Mesenchymal stem cell (in vitro differentiated cells and primary cell): Measurements from ENCODE around the gene INPP5E.

Source experiments
- DNase-seq: peaks from one replicate; pipeline ENCODE4 v3.0.0-alpha.2; 2013
- H2AFZ ChIP-seq: one replicate; pipeline ENCODE4 v1.6.1; 2013; ENCODE audit warnings: low read depth, mild to moderate bottlenecking, control low read depth, inconsistent platforms, low read length, moderate library complexity
- H2AK5ac ChIP-seq: 2 replicates; pipeline ENCODE4 v1.6.1; 2013; ENCODE audit warnings: low read length, moderate library complexity, mild to moderate bottlenecking, inconsistent platforms; ENCODE audit not compliant: severe bottlenecking
- H2BK120ac ChIP-seq: one replicate; pipeline ENCODE4 v1.6.1; 2013; ENCODE audit warnings: low read depth, mild to moderate bottlenecking, inconsistent platforms, low read length, moderate library complexity
- H2BK12ac ChIP-seq, 2 experiments: one replicate each; pipeline ENCODE4 v1.6.1; 2013; ENCODE audit warnings: inconsistent platforms in 2 of 2, low read length in 2 of 2, mild to moderate bottlenecking in 2 of 2, moderate library complexity in 2 of 2, control low read depth in 1 of 2
- H2BK15ac ChIP-seq: one replicate; pipeline ENCODE4 v1.6.1; 2013; ENCODE audit warnings: mild to moderate bottlenecking, low read depth, inconsistent platforms; ENCODE audit not compliant: poor library complexity, severe bottlenecking
- H2BK5ac ChIP-seq: 2 replicates; pipeline ENCODE4 v1.6.1; 2013; ENCODE audit warnings: low read depth, mild to moderate bottlenecking, low read length, control low read depth, inconsistent platforms; ENCODE audit not compliant: poor library complexity, severe bottlenecking
- H3K14ac ChIP-seq, 2 experiments: one replicate each; pipeline ENCODE4 v1.6.1; 2013; ENCODE audit warnings: inconsistent platforms in 2 of 2, low read length in 2 of 2, control low read depth in 1 of 2, mild to moderate bottlenecking in 1 of 2, moderate library complexity in 1 of 2
- H3K18ac ChIP-seq, 2 experiments: one replicate each; pipeline ENCODE4 v1.6.1; 2013; ENCODE audit warnings: inconsistent platforms in 2 of 2, low read length in 2 of 2, control low read depth in 1 of 2, low read depth in 1 of 2, mild to moderate bottlenecking in 1 of 2
- H3K23ac ChIP-seq, 2 experiments: one replicate each; pipeline ENCODE4 v1.6.1; 2013; ENCODE audit warnings: inconsistent platforms in 2 of 2, low read length in 2 of 2, mild to moderate bottlenecking in 2 of 2, moderate library complexity in 2 of 2, control low read depth in 1 of 2
- H3K27ac ChIP-seq: 2 replicates; pipeline ENCODE4 v1.5.1; 2013; ENCODE audit warnings: mild to moderate bottlenecking, moderate library complexity, low read length, control low read depth, inconsistent platforms; ENCODE audit not compliant: poor library complexity, severe bottlenecking
- H3K27me3 ChIP-seq, 2 experiments: 2 replicates each; pipeline versions ENCODE4 v1.6.1 to v1.7.0; 2013; ENCODE audit warnings: low read length in 2 of 2, mild to moderate bottlenecking in 2 of 2, moderate library complexity in 2 of 2, control low read depth in 1 of 2, inconsistent platforms in 1 of 2; ENCODE audit not compliant: control insufficient read depth in 1 of 2, insufficient read depth in 1 of 2
- H3K36me3 ChIP-seq, 2 experiments: 2 replicates each; pipeline versions ENCODE4 v1.6.1 to v1.7.0; 2013; ENCODE audit warnings: low read length in 2 of 2, control low read depth in 1 of 2, inconsistent platforms in 1 of 2, low read depth in 1 of 2, mild to moderate bottlenecking in 1 of 2; ENCODE audit not compliant: insufficient read depth in 2 of 2, control insufficient read depth in 1 of 2
- H3K4ac ChIP-seq, 2 experiments: one replicate each; pipeline ENCODE4 v1.6.1; 2013; ENCODE audit warnings: inconsistent platforms in 2 of 2, low read length in 2 of 2, mild to moderate bottlenecking in 2 of 2, moderate library complexity in 2 of 2, control low read depth in 1 of 2, low read depth in 1 of 2
- H3K4me1 ChIP-seq: 2 replicates; pipeline ENCODE4 v1.6.1; 2013; ENCODE audit warnings: low read depth, low read length, control low read depth; ENCODE audit not compliant: control insufficient read depth, insufficient read depth
- H3K4me2 ChIP-seq: 2 replicates; pipeline ENCODE4 v1.6.1; 2013; ENCODE audit warnings: low read length, mild to moderate bottlenecking, inconsistent platforms; ENCODE audit not compliant: poor library complexity, severe bottlenecking
- H3K4me3 ChIP-seq, 2 experiments: 2 replicates each; pipeline versions ENCODE4 v1.5.1 to v1.7.0; 2013; ENCODE audit warnings: low read length in 2 of 2, mild to moderate bottlenecking in 2 of 2, control low read depth in 1 of 2, low read depth in 1 of 2; ENCODE audit not compliant: insufficient read depth in 1 of 2
- H3K79me1 ChIP-seq: replicated peaks from 2 replicates; pipeline ENCODE4 v1.6.1; 2013; ENCODE audit warnings: mild to moderate bottlenecking, control low read depth, low read length, inconsistent platforms; ENCODE audit not compliant: poor library complexity, severe bottlenecking
- H3K9ac ChIP-seq: 2 replicates; pipeline ENCODE4 v1.7.0; 2013; ENCODE audit warnings: mild to moderate bottlenecking, low read length, moderate library complexity
- H3K9me3 ChIP-seq: 2 replicates; pipeline ENCODE4 v1.7.0; 2013; ENCODE audit warnings: mild to moderate bottlenecking, low read length; ENCODE audit not compliant: control insufficient read depth
- H4K8ac ChIP-seq: one replicate; pipeline ENCODE4 v1.6.1; 2013; ENCODE audit warnings: inconsistent platforms, mild to moderate bottlenecking, low read length, moderate library complexity
- H4K91ac ChIP-seq: one replicate; pipeline ENCODE4 v1.6.1; 2013; ENCODE audit warnings: mild to moderate bottlenecking, low read length, inconsistent platforms
- WGBS: methylation state at CpG from one replicate; pipeline ENCODE4 v1.1.7; 2013; ENCODE audit warnings: mixed read lengths; 5-methylcytosine and 5-hydroxymethylcytosine counted together

Gene INPP5E

GRCh38 chr9:136486823-136487620, 47.4 kb upstream of the INPP5E start:
- H2BK120ac ChIP-seq = no peak overlapping the region
- no peak overlapping the region for H3K4ac ChIP-seq
- H3K27ac ChIP-seq = no peak overlapping the region
- H3K18ac ChIP-seq = no peak overlapping the region
- H2AK5ac ChIP-seq = no peak overlapping the region
- no peak overlapping the region for H4K91ac ChIP-seq
- H3K36me3 ChIP-seq = peaks cover 0 to 4% of the 10 kb centered on the region in 2 experiments
- H4K8ac ChIP-seq = no peak overlapping the region
- DNase-seq = no peak
- H3K14ac ChIP-seq = no peak overlapping the region
- WGBS = 93% methylated on average over 18 of the region's 18 CpGs
- peaks cover 16 to 40% of the 10 kb centered on the region in 2 experiments for H3K27me3 ChIP-seq
- H3K4me2 ChIP-seq = no peak overlapping the region
- H3K4me3 ChIP-seq = no peak overlapping the region
- no peak overlapping the region for H2AFZ ChIP-seq
- H3K79me1 ChIP-seq = peaks cover 10% of the 10 kb centered on the region
- H3K9ac ChIP-seq = no peak overlapping the region
- no peaks in the 10 kb centered on the region for H3K9me3 ChIP-seq
- no peak overlapping the region for H2BK15ac ChIP-seq
- H3K23ac ChIP-seq = no peak overlapping the region
- no peak overlapping the region for H2BK12ac ChIP-seq
- H2BK5ac ChIP-seq = no peak overlapping the region
- H3K4me1 ChIP-seq = peaks cover 16% of the 10 kb centered on the region

DNA sequence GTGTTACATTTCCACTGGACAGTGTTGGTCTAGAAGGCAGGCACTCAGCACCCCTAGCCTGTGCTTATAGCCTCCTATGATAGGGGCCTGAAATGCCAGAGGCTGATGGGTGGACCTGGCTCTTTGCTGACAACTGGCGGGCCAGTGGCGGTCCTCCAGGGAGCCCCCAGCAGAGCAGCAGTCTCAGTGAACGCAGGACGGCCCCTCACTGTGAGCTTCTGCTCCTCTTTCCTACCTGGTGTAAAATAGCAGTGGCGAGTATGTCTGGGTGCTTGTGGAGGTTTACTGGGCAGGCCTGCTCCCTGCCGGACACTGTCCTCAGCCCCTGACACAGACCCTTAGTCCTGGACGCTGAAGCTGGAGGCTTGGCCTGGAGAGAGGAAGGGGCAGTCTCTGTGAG, 46.5 kb upstream of the INPP5E start:
- peaks cover 16 to 40% of the 10 kb centered on the region in 2 experiments for H3K27me3 ChIP-seq
- H2BK120ac ChIP-seq = no peak overlapping the region
- no peak overlapping the region for H4K8ac ChIP-seq
- H3K18ac ChIP-seq = no peak overlapping the region
- H3K4me1 ChIP-seq = peaks cover 19% of the 10 kb centered on the region
- no peak overlapping the region for H3K4me2 ChIP-seq
- peaks cover 0 to 4% of the 10 kb centered on the region in 2 experiments for H3K36me3 ChIP-seq
- no peak overlapping the region for H2BK5ac ChIP-seq
- peaks cover 10% of the 10 kb centered on the region for H3K79me1 ChIP-seq
- no peak overlapping the region for H2AFZ ChIP-seq
- H3K4me3 ChIP-seq = no peak overlapping the region
- DNase-seq = no peak
- WGBS = 86% methylated on average over 7 of the region's 7 CpGs
- H3K4ac ChIP-seq = no peak overlapping the region
- H2BK12ac ChIP-seq = peak overlapping the region in 1 of 2 experiments; percentile 24
- no peak overlapping the region for H2BK15ac ChIP-seq
- no peak overlapping the region for H3K23ac ChIP-seq
- no peak overlapping the region for H3K9ac ChIP-seq
- no peak overlapping the region for H2AK5ac ChIP-seq
- no peak overlapping the region for H3K27ac ChIP-seq
- no peak overlapping the region for H3K14ac ChIP-seq
- no peak overlapping the region for H4K91ac ChIP-seq
- H3K9me3 ChIP-seq = no peaks in the 10 kb centered on the region

GRCh38 chr9:136485049-136486045, 45.7 kb upstream of the INPP5E start:
- 41% methylated on average over 18 of the region's 21 CpGs for WGBS
- Histone ChIP-seq H3K27ac (no peak overlapping the region), H2BK12ac (no peak overlapping the region), H3K9ac (peak overlapping the region; percentile 89), H3K23ac (no peak overlapping the region), H3K14ac (peak overlapping the region in 1 of 2 experiments; percentile 38), H3K79me1 (peaks cover 10% of the 10 kb centered on the region), H4K91ac (no peak overlapping the region), H3K9me3 (no peaks in the 10 kb centered on the region), H3K36me3 (peaks cover 0 to 4% of the 10 kb centered on the region in 2 experiments), H3K18ac (no peak overlapping the region), H2BK5ac (no peak overlapping the region), H2AK5ac (no peak overlapping the region), H2AFZ (no peak overlapping the region), H2BK15ac (no peak overlapping the region), H2BK120ac (no peak overlapping the region), H4K8ac (peak overlapping the region; percentile 22), H3K4me2 (no peak overlapping the region), H3K4me1 (peaks cover 19% of the 10 kb centered on the region), H3K4ac (no peak overlapping the region), H3K4me3 (no peak overlapping the region), H3K27me3 (peaks cover 12 to 35% of the 10 kb centered on the region in 2 experiments)
- peak; percentile 79 for DNase-seq
